HG03064 (cell line): ENCODE measurements around the gene PAPOLA.

ENCODE experiments used
- ATAC-seq: cut with Tn5 transposase; IDR thresholded peaks from one replicate; pipeline ENCODE4 v1.9.1; 2021; ENCODE audit warnings: low read depth; ENCODE audit not compliant: unreplicated experiment

PAPOLA gene

GRCh38 chr14:96554315-96554910, 52.2 kb downstream of the PAPOLA start:
- ATAC-seq, result no peak

- no peak for ATAC-seq
Measured at GRCh38 chr14:96559571-96559970, 57.4 kb downstream of the PAPOLA start.

- ATAC-seq, result no peak
Measured at GRCh38 chr14:96564389-96564788, 62.2 kb downstream of the PAPOLA start.

- ATAC-seq, result no peak
Measured at GRCh38 chr14:96565811-96566210, 63.6 kb downstream of the PAPOLA start.

GRCh38 chr14:96567289-96567899, 65.2 kb downstream of the PAPOLA start:
- ATAC-seq, result no peak

GRCh38 chr14:96568621-96569020, 66.4 kb downstream of the PAPOLA start:
- ATAC-seq, result no peak

- ATAC-seq, result no peak
Measured at GRCh38 chr14:96571311-96571710, 69.1 kb downstream of the PAPOLA start.

- ATAC-seq, result no peak
Measured at GRCh38 chr14:96573473-96574100, 71.4 kb downstream of the PAPOLA start.

GRCh38 chr14:96574171-96574632, 72.0 kb downstream of the PAPOLA start:
- no peak for ATAC-seq

- ATAC-seq, result no peak
Measured at GRCh38 chr14:96574633-96575632, 72.8 kb downstream of the PAPOLA start.

GRCh38 chr14:96576359-96576758, 74.2 kb downstream of the PAPOLA start:
- ATAC-seq, result no peak

- no peak for ATAC-seq
Measured at GRCh38 chr14:96576937-96577336, 74.8 kb downstream of the PAPOLA start.

- no peak for ATAC-seq
Measured at GRCh38 chr14:96578619-96579018, 76.4 kb downstream of the PAPOLA start.

- ATAC-seq, result no peak
Measured at GRCh38 chr14:96579358-96579757, 77.2 kb downstream of the PAPOLA start.

- ATAC-seq, result no peak
Measured at GRCh38 chr14:96579855-96580254, 77.7 kb downstream of the PAPOLA start.

- ATAC-seq, result no peak
Measured at GRCh38 chr14:96580566-96580965, 78.4 kb downstream of the PAPOLA start.

GRCh38 chr14:96581026-96581425, 78.8 kb downstream of the PAPOLA start:
- ATAC-seq, result no peak

- ATAC-seq, result no peak
Measured at GRCh38 chr14:96581902-96582301, 79.7 kb downstream of the PAPOLA start.

GRCh38 chr14:96582411-96582961, 80.3 kb downstream of the PAPOLA start:
- no peak for ATAC-seq

GRCh38 chr14:96582995-96583394, 80.8 kb downstream of the PAPOLA start:
- no peak for ATAC-seq
